K562 (cell line): Measurements from ENCODE around the gene KCND1. TPM values are rescaled to one million over a fixed set of nuclear protein-coding genes. Genes with fewer than 3 reads are reported as not detected.
A peak's percentile ranks its signal among the peaks of the same experiment; 100 is the strongest.

Experiments used
- ATAC-seq: fragments of 200-7000 bp; cut with Tn5 transposase; 3 replicates; pipeline ENCODE4 v1.9.1; 2020; ENCODE audit warnings: moderate library complexity
- BruUV-seq: library from RNA; stranded (reverse); fragments of 400-500 nt; replicated peaks from 2 replicates; lab custom pipeline; 2021; lab: Mats Ljungman, UMichigan
- CTCF ChIA-PET: fragments of 300-600 bp; formaldehyde crosslinking; extraction: SDS; loops from one replicate; lab custom pipeline; 2021; ENCODE audit warnings: low intra/inter-chr PET ratio; lab: Yijun Ruan, JAX
- POLR2A ChIA-PET: fragments of 300-600, 350-650 bp; sonication (Branson Sonifier 250); formaldehyde crosslinking; extraction: SDS; loops from one replicate; lab custom pipeline; 2021; ENCODE audit warnings: antibody characterized with exemption, inconsistent platforms; lab: Yijun Ruan, JAX
- DNase-seq, 4 experiments: peaks; one replicate each; pipeline versions ENCODE4 v3.0.0 to v3.0.0-alpha.2; 2011 to 2018; ENCODE audit warnings: low spot score in 3 of 4, mixed read lengths in 3 of 4; ENCODE audit errors: extremely low read depth in 1 of 4
- FAIRE-seq: peaks from 2 replicates; lab custom pipeline; 2011; peaks lifted over from hg19 to GRCh38; lab: Jason Lieb, UNC
- H2AFZ ChIP-seq: 2 replicates; pipeline ENCODE4 v1.6.0; 2011; ENCODE audit warnings: low read depth, low read length, control low read depth, inconsistent platforms
- H3K27ac ChIP-seq: fragments of 200-600 bp; 3 replicates; pipeline ENCODE4 v1.8.0; 2011; ENCODE audit warnings: low read depth, mild to moderate bottlenecking, control low read depth, inconsistent platforms, low read length, moderate library complexity, mixed read lengths; ENCODE audit errors: extremely low read depth
- H3K27me3 ChIP-seq, 2 experiments: fragments of 300-600 bp in 1 of 2; 2 replicates in 1 of 2; 3 replicates in 1 of 2; pipeline versions ENCODE4 v1.6.0 to v1.8.0; 2011; ENCODE audit warnings: inconsistent platforms in 2 of 2, low read length in 2 of 2, mild to moderate bottlenecking in 1 of 2, mixed read lengths in 1 of 2, moderate library complexity in 1 of 2; ENCODE audit not compliant: control insufficient read depth in 2 of 2, insufficient read depth in 2 of 2
- H3K36me3 ChIP-seq: fragments of 300-600 bp; 3 replicates; pipeline ENCODE4 v1.8.0; 2011; ENCODE audit warnings: mild to moderate bottlenecking, low read length, inconsistent platforms; ENCODE audit not compliant: control insufficient read depth, insufficient read depth
- H3K4me1 ChIP-seq, 2 experiments: fragments of 200-600 bp in 1 of 2; replicated peaks in 1 of 2; 2 replicates in 1 of 2; 3 replicates in 1 of 2; pipeline versions ENCODE4 v1.5.1 to v1.8.0; 2011; ENCODE audit warnings: inconsistent platforms in 2 of 2, low read length in 2 of 2, mild to moderate bottlenecking in 1 of 2, mixed read lengths in 1 of 2, moderate library complexity in 1 of 2; ENCODE audit not compliant: control insufficient read depth in 2 of 2, insufficient read depth in 2 of 2
- H3K4me2 ChIP-seq: 2 replicates; pipeline ENCODE4 v1.6.1; 2011; ENCODE audit warnings: low read length, control low read depth, inconsistent platforms, mixed read lengths; ENCODE audit not compliant: insufficient read depth
- H3K4me3 ChIP-seq: fragments of 200-600 bp; sonication (generic), shearing (Covaris generic); 2 replicates; pipeline ENCODE4 v1.5.1; 2016; ENCODE audit warnings: control low read depth, inconsistent platforms
- H3K79me2 ChIP-seq: fragments of 200-600 bp; 3 replicates; pipeline ENCODE4 v1.8.0; 2011; ENCODE audit warnings: low read length, inconsistent platforms; ENCODE audit not compliant: control insufficient read depth, insufficient read depth
- H3K9ac ChIP-seq, 2 experiments: 2 replicates each; pipeline versions ENCODE4 v1.6.0 to v1.6.1; 2011; ENCODE audit warnings: low read depth in 2 of 2, low read length in 2 of 2, control low read depth in 1 of 2, inconsistent platforms in 1 of 2, mild to moderate bottlenecking in 1 of 2, mixed read lengths in 1 of 2; ENCODE audit not compliant: insufficient read depth in 1 of 2
- H3K9me1 ChIP-seq: one replicate; pipeline ENCODE4 v1.6.0; 2011; ENCODE audit warnings: inconsistent platforms, mild to moderate bottlenecking, low read length, moderate library complexity; ENCODE audit not compliant: control insufficient read depth, insufficient read depth
- H3K9me3 ChIP-seq: replicated peaks from 2 replicates; pipeline ENCODE4 v1.5.1; 2011; ENCODE audit warnings: low read depth, low read length, inconsistent platforms; ENCODE audit not compliant: control insufficient read depth, insufficient read depth
- H4K20me1 ChIP-seq: replicated peaks from 2 replicates; pipeline ENCODE4 v1.6.1; 2011; ENCODE audit warnings: low read length, inconsistent platforms, mixed read lengths; ENCODE audit not compliant: control insufficient read depth, insufficient read depth
- BCOR ChIP-seq: fragments of 450-650 bp; IDR thresholded peaks from 2 replicates; pipeline ENCODE4 v1.6.1; 2016
- CREB5 ChIP-seq: fragments of 250-450 bp; sonication (Bioruptor Pico); IDR thresholded peaks from 2 replicates; pipeline ENCODE4 v1.5.0; 2020; ENCODE audit warnings: mild to moderate bottlenecking
- KDM1A ChIP-seq, 2 experiments: fragments of 450-650 bp; IDR thresholded peaks; 2 replicates each; pipeline ENCODE4 v1.6.1; 2016; ENCODE audit warnings: mild to moderate bottlenecking in 2 of 2
- MXD1 ChIP-seq: fragments of 250-450 bp; sonication (Bioruptor Pico); IDR thresholded peaks from 2 replicates; pipeline ENCODE4 v1.8.0; 2021; ENCODE audit warnings: borderline replicate concordance, mild to moderate bottlenecking, moderate library complexity; ENCODE audit not compliant: poor library complexity, severe bottlenecking
- PTTG1 ChIP-seq: fragments of 450-650 bp; IDR thresholded peaks from 2 replicates; pipeline ENCODE4 v1.6.1; 2016; ENCODE audit warnings: low read depth, mild to moderate bottlenecking, missing genetic modification characterization, missing compliant biosample characterization
- RBM25 ChIP-seq: fragments of 200-400 bp; formaldehyde crosslinking; IDR thresholded peaks from 2 replicates; pipeline ENCODE4 v1.6.1; 2018; ENCODE audit warnings: low read length, low read depth, moderate library complexity; ENCODE audit not compliant: severe bottlenecking
- SMAD3 ChIP-seq: fragments of 450-650 bp; formaldehyde crosslinking; conservative IDR thresholded peaks from 2 replicates; pipeline ENCODE4 v1.4.0; 2020; ENCODE audit warnings: mild to moderate bottlenecking
- SOX6 ChIP-seq: fragments of 450-650 bp; IDR thresholded peaks from 2 replicates; pipeline ENCODE4 v1.6.1; 2014; ENCODE audit warnings: mild to moderate bottlenecking
- WGBS: fragments of 100-300 bp; shearing (Covaris generic); methylation state at CpG from one replicate; pipeline ENCODE4 v1.1.6; 2016; ENCODE audit warnings: low coverage, mixed read lengths; ENCODE audit not compliant: insufficient coverage; ENCODE audit errors: missing lambda C conversion rate; 5-methylcytosine and 5-hydroxymethylcytosine counted together
- in situ Hi-C: fragments of 300-500 bp; cut with MboI; formaldehyde crosslinking; loops from 4 replicates; pipeline ENCODE4 v1.15.0; 2018; ENCODE audit warnings: inconsistent platforms, mixed read lengths
- intact Hi-C: fragments of 100-400 bp; cut with micrococcal nuclease; formaldehyde crosslinking; loops from 2 replicates; pipeline ENCODE4 v1.14.2; 2022
- polyA plus RNA-seq, 8 experiments: library from polyadenylated mRNA; depleted of rRNA in 4 of 8; stranded (reverse) in 5 of 8; unstranded in 3 of 8; fragments of >200 nt; fragmentation: Nextera tagmentation in 2 of 8; fragmentation: Illumina TruSeq in 1 of 8; extraction: Ambion mirVana in 2 of 8; extraction: Trizol in 1 of 8; gene quantifications; 2 replicates each; pipeline versions ENCODE4 v1.2.1 to v1.2.3, GENCODE V29; 2011 to 2014; ENCODE audit warnings: inconsistent platforms in 1 of 8, missing spikeins in 1 of 8
- total RNA-seq, 7 experiments: library from RNA; depleted of rRNA in 6 of 7; stranded (reverse); fragments of >200 nt in 6 of 7; fragmentation: Illumina TruSeq in 2 of 7; extraction: Trizol in 2 of 7; gene quantifications; 2 replicates each; pipeline versions ENCODE4 v1.2.1 to v1.2.3, GENCODE V29; 2011 to 2021; ENCODE audit warnings: low replicate concordance in 1 of 7

The KCND1 gene
- total and polyA plus RNA-seq, 9 of the 15 experiments (the other 6 are each of a cell fraction or from before 2014, with no cell fraction given), result 0.06 to 0.83 (median 0.39) TPM; not detected in 1

DNA sequence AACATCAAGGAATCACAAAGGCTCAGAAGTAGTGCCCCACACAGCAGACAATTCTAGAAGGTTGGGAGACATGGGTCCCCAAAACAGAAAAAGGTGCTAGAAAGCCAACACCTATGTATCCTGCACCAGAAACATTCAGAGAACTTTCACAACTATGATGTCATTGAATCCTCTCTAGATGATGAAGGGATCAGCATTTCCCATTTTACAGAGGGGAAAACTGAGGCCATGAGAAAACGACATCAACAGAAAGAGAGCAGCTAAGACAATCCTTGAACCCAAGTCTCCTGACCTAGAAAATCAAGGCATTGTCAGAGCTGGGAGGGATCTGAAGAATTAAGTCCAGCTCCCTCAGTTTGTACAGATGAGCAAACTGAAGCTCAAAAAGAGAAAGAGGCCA is 3.3 kb downstream of the KCND1 start:
- WGBS, result 0% methylated on average over 1 of the region's 1 CpG
- no peak for TF ChIP-seq CREB5
- TF ChIP-seq KDM1A (IDR thresholded peaks at IDR 0.05), result peak; percentile 25 to 26; a peak in 2 of 4 replicates
- no peak for TF ChIP-seq PTTG1 (tag)
- no peak for TF ChIP-seq MXD1 (CRISPR knock-in tag)
- TF ChIP-seq RBM25, result peak; percentile 73
- TF ChIP-seq SMAD3 (CRISPR knock-in tag), result no peak
- TF ChIP-seq SOX6, result no peak
- 0 out of 2 replicates have a peak, but pooled peaks have one; percentile 45 for TF ChIP-seq BCOR
- TF ChIP-seq, all 486 proteins: peak for 3
- Histone ChIP-seq H3K4me3 (no peak overlapping the region), H3K4me1 (peaks cover 15 to 36% of the 10 kb centered on the region in 2 experiments; a peak in 4 of 5 replicates), H3K36me3 (no peaks in the 10 kb centered on the region), H3K9me1 (no peaks in the 10 kb centered on the region), H3K4me2 (no peak overlapping the region), H3K27me3 (no peaks in the 10 kb centered on the region), H3K9me3 (no peaks in the 10 kb centered on the region), H3K79me2 (no peaks in the 10 kb centered on the region), H4K20me1 (no peaks in the 10 kb centered on the region), H2AFZ (no peak overlapping the region), H3K27ac (no peak overlapping the region), H3K9ac (no peak overlapping the region)
- POLR2A ChIA-PET, result no interaction called here
- intact Hi-C loops (no loop called here), in situ Hi-C loops (no loop called here)
- DNase-seq (no peak), FAIRE-seq (no peak), ATAC-seq (no peak)
- no TSS peak for BruUV-seq
- CTCF ChIA-PET, result no interaction called here
